SIG-M5 treated with dmso at 0.1 percent for 504 hours (cell line): ENCODE results near the gene PDSS2.

ENCODE experiments used
- DNase-seq: peaks from one replicate; lab custom pipeline; 2025; ENCODE audit not compliant: unreplicated experiment; lab: John Stamatoyannopoulos, UW

Gene PDSS2

GRCh38 chr6:107419733-107420132, 39.6 kb downstream of the PDSS2 start:
- no peak for DNase-seq

GRCh38 chr6:107418118-107418517, 41.2 kb downstream of the PDSS2 start:
- peak; percentile 59 for DNase-seq

GRCh38 chr6:107416145-107416544, 43.2 kb downstream of the PDSS2 start:
- no peak for DNase-seq

GRCh38 chr6:107413966-107414645, 45.3 kb downstream of the PDSS2 start:
- DNase-seq, result no peak

- no peak for DNase-seq
Measured at GRCh38 chr6:107411161-107411560, 48.2 kb downstream of the PDSS2 start.

- DNase-seq, result no peak
Measured at GRCh38 chr6:107409942-107410341, 49.4 kb downstream of the PDSS2 start.

GRCh38 chr6:107408714-107409113, 50.6 kb downstream of the PDSS2 start:
- no peak for DNase-seq

GRCh38 chr6:107405002-107405401, 54.4 kb downstream of the PDSS2 start:
- no peak for DNase-seq

GRCh38 chr6:107402533-107402932, 56.8 kb downstream of the PDSS2 start:
- DNase-seq, result no peak

- no peak for DNase-seq
Measured at GRCh38 chr6:107401573-107401972, 57.8 kb downstream of the PDSS2 start.

GRCh38 chr6:107400616-107401147, 58.7 kb downstream of the PDSS2 start:
- no peak for DNase-seq

GRCh38 chr6:107399935-107400334, 59.4 kb downstream of the PDSS2 start:
- no peak for DNase-seq

- no peak for DNase-seq
Measured at GRCh38 chr6:107398001-107398400, 61.4 kb downstream of the PDSS2 start.

- no peak for DNase-seq
Measured at GRCh38 chr6:107396211-107396610, 63.2 kb downstream of the PDSS2 start.

GRCh38 chr6:107392069-107392468, 67.3 kb downstream of the PDSS2 start:
- no peak for DNase-seq

GRCh38 chr6:107390685-107391435, 68.5 kb downstream of the PDSS2 start:
- DNase-seq, result no peak

GRCh38 chr6:107390056-107390455, 69.3 kb downstream of the PDSS2 start:
- no peak for DNase-seq

GRCh38 chr6:107386904-107387303, 72.5 kb downstream of the PDSS2 start:
- no peak for DNase-seq

- DNase-seq, result no peak
Measured at GRCh38 chr6:107386340-107386739, 73.0 kb downstream of the PDSS2 start.

GRCh38 chr6:107383705-107384104, 75.7 kb downstream of the PDSS2 start:
- no peak for DNase-seq

GRCh38 chr6:107374264-107374663, 85.1 kb downstream of the PDSS2 start:
- DNase-seq, result no peak

- no peak for DNase-seq
Measured at GRCh38 chr6:107369493-107369892, 89.9 kb downstream of the PDSS2 start.
